GM23338 (cell line): ENCODE measurements around the gene DNAH9. TPM values are rescaled to one million over a fixed set of nuclear protein-coding genes. Genes with fewer than 3 reads are reported as not detected.

ENCODE experiments used
- ATAC-seq: fragments of 200-7000 bp; cut with Tn5 transposase; 3 replicates; pipeline ENCODE4 v1.9.1; 2020
- DNase-seq: peaks from one replicate; pipeline ENCODE4 v3.0.0-alpha.2; 2015; ENCODE audit warnings: low spot score
- H2AFZ ChIP-seq: fragments of 200-600 bp; sonication (generic); 2 replicates; pipeline ENCODE4 v1.8.0; 2016; ENCODE audit warnings: antibody characterized with exemption, mild to moderate bottlenecking, moderate library complexity
- H3F3A ChIP-seq: fragments of 200-600 bp; sonication (generic); replicated peaks from 2 replicates; pipeline ENCODE4 v1.8.0; 2017; ENCODE audit warnings: antibody characterized with exemption, mixed run types, low read depth
- H3K27ac ChIP-seq: fragments of 200-600 bp; sonication (generic); 2 replicates; pipeline ENCODE4 v1.6.1; 2016; ENCODE audit warnings: low read depth
- H3K27me3 ChIP-seq: fragments of 200-600 bp; sonication (generic); 2 replicates; pipeline ENCODE4 v1.8.0; 2016; ENCODE audit warnings: mild to moderate bottlenecking, mixed run types, moderate library complexity; ENCODE audit not compliant: insufficient read depth
- H3K36me3 ChIP-seq: fragments of 200-600 bp; sonication (generic); 2 replicates; pipeline ENCODE4 v1.8.0; 2016; ENCODE audit warnings: mild to moderate bottlenecking; ENCODE audit not compliant: insufficient read depth
- H3K4me1 ChIP-seq: fragments of 200-600 bp; sonication (generic); 2 replicates; pipeline ENCODE4 v1.8.0; 2016; ENCODE audit warnings: mild to moderate bottlenecking, moderate library complexity; ENCODE audit not compliant: insufficient read depth
- H3K4me2 ChIP-seq: fragments of 200-600 bp; sonication (generic); 2 replicates; pipeline ENCODE4 v1.7.1; 2017; ENCODE audit warnings: mixed run types
- H3K4me3 ChIP-seq: fragments of 200-600 bp; sonication (generic); 2 replicates; pipeline ENCODE4 v1.6.1; 2016; ENCODE audit warnings: mixed run types
- H3K79me2 ChIP-seq: fragments of 200-600 bp; sonication (generic); replicated peaks from 2 replicates; pipeline ENCODE4 v1.8.0; 2017; ENCODE audit warnings: mild to moderate bottlenecking; ENCODE audit not compliant: insufficient read depth
- H3K9me2 ChIP-seq: fragments of 200-600 bp; sonication (generic); 2 replicates; pipeline ENCODE4 v1.8.0; 2017; ENCODE audit not compliant: insufficient read depth
- H4K20me1 ChIP-seq: fragments of 200-600 bp; sonication (generic); replicated peaks from 2 replicates; pipeline ENCODE4 v1.8.0; 2017; ENCODE audit warnings: mild to moderate bottlenecking; ENCODE audit not compliant: insufficient read depth
- H3K27ac Mint-ChIP-seq: 2 replicates; pipeline ENCODE4 v1.8.0; 2020; ENCODE audit warnings: inconsistent platforms, mild to moderate bottlenecking, moderate library complexity, mixed read lengths
- H3K27me3 Mint-ChIP-seq: 3 replicates; pipeline ENCODE4 v1.8.0; 2022; ENCODE audit warnings: low read depth, mild to moderate bottlenecking, moderate library complexity, mixed read lengths, inconsistent platforms; ENCODE audit not compliant: insufficient read depth, poor library complexity
- H3K36me3 Mint-ChIP-seq: 3 replicates; pipeline ENCODE4 v1.8.0; 2021; ENCODE audit warnings: low read depth, mild to moderate bottlenecking, inconsistent platforms, moderate library complexity, mixed read lengths
- H3K4me1 Mint-ChIP-seq: 3 replicates; pipeline ENCODE4 v1.8.0; 2020; ENCODE audit warnings: mild to moderate bottlenecking, inconsistent platforms, mixed read lengths
- H3K4me3 Mint-ChIP-seq: 3 replicates; pipeline ENCODE4 v1.8.0; 2021; ENCODE audit warnings: moderate library complexity, mild to moderate bottlenecking, inconsistent platforms, mixed read lengths
- H3K9me3 Mint-ChIP-seq: 3 replicates; pipeline ENCODE4 v1.8.0; 2020; ENCODE audit warnings: moderate library complexity, mild to moderate bottlenecking, inconsistent platforms, mixed read lengths
- CREB1 ChIP-seq: fragments of 250-450 bp; sonication (Bioruptor Pico); IDR thresholded peaks from 2 replicates; pipeline ENCODE4 v1.5.0; 2020; ENCODE audit warnings: low read depth, mild to moderate bottlenecking, moderate library complexity
- EZH2 ChIP-seq: fragments of 200-600 bp; sonication (generic); IDR thresholded peaks from one replicate; pipeline ENCODE4 v1.8.0; 2017; ENCODE audit warnings: antibody characterized with exemption, mild to moderate bottlenecking, low read depth; ENCODE audit not compliant: unreplicated experiment
- EZH2phosphoT487 ChIP-seq: fragments of 200-600 bp; sonication (generic); IDR thresholded peaks from one replicate; pipeline ENCODE4 v1.8.1; 2018; ENCODE audit warnings: antibody characterized with exemption; ENCODE audit not compliant: unreplicated experiment
- JUNB ChIP-seq: IDR thresholded peaks from one replicate; pipeline ENCODE4 v1.6.1; 2016; ENCODE audit warnings: antibody characterized with exemption; ENCODE audit not compliant: unreplicated experiment
- STAT1 ChIP-seq: IDR thresholded peaks from one replicate; pipeline ENCODE4 v1.6.1; 2016; ENCODE audit warnings: antibody characterized with exemption; ENCODE audit not compliant: unreplicated experiment
- ZNF331 ChIP-seq: fragments of 250-450 bp; sonication (Bioruptor Pico); IDR thresholded peaks from 2 replicates; pipeline ENCODE4 v1.5.0; 2020; ENCODE audit warnings: low read depth, mild to moderate bottlenecking, moderate library complexity
- polyA plus RNA-seq: library from polyadenylated mRNA; unstranded; fragments of >200 nt; fragmentation: Nextera tagmentation; extraction: Ambion mirVana; gene quantifications from 2 replicates; pipeline ENCODE4 v1.2.1, GENCODE V29; 2016
- total RNA-seq: library from RNA; depleted of rRNA; stranded (reverse); fragments of >200 nt; shearing (Covaris generic); gene quantifications from 2 replicates; pipeline ENCODE4 v1.2.3, GENCODE V29; 2014
- TF ChIP-seq, protein P1 (sequence below): IDR thresholded peaks from 2 replicates; pipeline ENCODE4 v1.6.1; 2016; ENCODE audit warnings: antibody characterized with exemption
- TF ChIP-seq, protein P2 (sequence below), 2 experiments: fragments of 200-600 bp in 1 of 2; sonication (generic) in 1 of 2; conservative IDR thresholded peaks; 2 replicates each; pipeline versions ENCODE4 v1.5.1 to v1.6.1; 2016 to 2017; ENCODE audit warnings: antibody characterized with exemption in 2 of 2, low read depth in 2 of 2, mild to moderate bottlenecking in 2 of 2, moderate library complexity in 1 of 2
- TF ChIP-seq, protein P3 (sequence below): fragments of 250-450 bp; sonication (Bioruptor Pico); IDR thresholded peaks from 2 replicates; pipeline ENCODE4 v1.5.0; 2020; ENCODE audit warnings: mild to moderate bottlenecking, moderate library complexity

The DNAH9 gene
- total and polyA plus RNA-seq, 2 experiments from 2014 or later = not detected

DNA sequence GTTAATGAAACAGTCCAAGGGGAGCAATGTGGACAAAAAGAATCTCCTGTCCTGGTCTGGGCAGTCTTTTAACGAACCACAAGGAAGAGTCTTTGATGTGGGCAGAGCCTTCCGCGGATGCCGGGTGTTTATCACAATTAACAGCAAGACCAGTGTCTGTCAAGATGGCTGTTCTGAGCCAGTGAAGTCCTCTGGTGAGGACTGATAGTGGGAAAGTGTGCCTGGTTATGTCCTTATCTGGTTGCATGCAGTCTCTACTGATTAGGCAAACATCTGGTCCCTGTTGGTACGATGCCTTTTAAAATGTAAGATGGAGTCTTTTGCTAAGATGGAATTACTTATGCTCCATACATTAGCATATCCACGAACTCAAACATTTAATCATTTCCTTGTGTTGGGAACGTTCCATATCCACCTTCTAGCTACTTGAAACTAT, 310.5 kb downstream of the DNAH9 start:
- Histone ChIP-seq H3K4me3 (no peak overlapping the region), H3K27ac (no peak overlapping the region), H3K36me3 (no peaks in the 10 kb centered on the region), H2AFZ (no peak overlapping the region), H3K4me2 (no peak overlapping the region), H3K4me1 (no peaks in the 10 kb centered on the region), H3F3A (no peaks in the 10 kb centered on the region), H4K20me1 (no peaks in the 10 kb centered on the region), H3K27me3 (no peaks in the 10 kb centered on the region), H3K9me2 (no peaks in the 10 kb centered on the region), H3K79me2 (no peaks in the 10 kb centered on the region)
- Mint-ChIP-seq H3K36me3 (peaks cover 28% of the 10 kb centered on the region), H3K9me3 (peaks cover 85% of the 10 kb centered on the region), H3K4me1 (no peaks in the 10 kb centered on the region), H3K4me3 (no peak overlapping the region), H3K27ac (no peak overlapping the region), H3K27me3 (peaks cover 2% of the 10 kb centered on the region)
- no peak for DNase-seq
- ATAC-seq = no peak
- TF ChIP-seq, protein P1, sequence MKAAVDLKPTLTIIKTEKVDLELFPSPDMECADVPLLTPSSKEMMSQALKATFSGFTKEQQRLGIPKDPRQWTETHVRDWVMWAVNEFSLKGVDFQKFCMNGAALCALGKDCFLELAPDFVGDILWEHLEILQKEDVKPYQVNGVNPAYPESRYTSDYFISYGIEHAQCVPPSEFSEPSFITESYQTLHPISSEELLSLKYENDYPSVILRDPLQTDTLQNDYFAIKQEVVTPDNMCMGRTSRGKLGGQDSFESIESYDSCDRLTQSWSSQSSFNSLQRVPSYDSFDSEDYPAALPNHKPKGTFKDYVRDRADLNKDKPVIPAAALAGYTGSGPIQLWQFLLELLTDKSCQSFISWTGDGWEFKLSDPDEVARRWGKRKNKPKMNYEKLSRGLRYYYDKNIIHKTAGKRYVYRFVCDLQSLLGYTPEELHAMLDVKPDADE = no peak
- no peak for TF ChIP-seq ZNF331
- no peak for TF ChIP-seq STAT1
- TF ChIP-seq JUNB = no peak
- TF ChIP-seq, protein P2, sequence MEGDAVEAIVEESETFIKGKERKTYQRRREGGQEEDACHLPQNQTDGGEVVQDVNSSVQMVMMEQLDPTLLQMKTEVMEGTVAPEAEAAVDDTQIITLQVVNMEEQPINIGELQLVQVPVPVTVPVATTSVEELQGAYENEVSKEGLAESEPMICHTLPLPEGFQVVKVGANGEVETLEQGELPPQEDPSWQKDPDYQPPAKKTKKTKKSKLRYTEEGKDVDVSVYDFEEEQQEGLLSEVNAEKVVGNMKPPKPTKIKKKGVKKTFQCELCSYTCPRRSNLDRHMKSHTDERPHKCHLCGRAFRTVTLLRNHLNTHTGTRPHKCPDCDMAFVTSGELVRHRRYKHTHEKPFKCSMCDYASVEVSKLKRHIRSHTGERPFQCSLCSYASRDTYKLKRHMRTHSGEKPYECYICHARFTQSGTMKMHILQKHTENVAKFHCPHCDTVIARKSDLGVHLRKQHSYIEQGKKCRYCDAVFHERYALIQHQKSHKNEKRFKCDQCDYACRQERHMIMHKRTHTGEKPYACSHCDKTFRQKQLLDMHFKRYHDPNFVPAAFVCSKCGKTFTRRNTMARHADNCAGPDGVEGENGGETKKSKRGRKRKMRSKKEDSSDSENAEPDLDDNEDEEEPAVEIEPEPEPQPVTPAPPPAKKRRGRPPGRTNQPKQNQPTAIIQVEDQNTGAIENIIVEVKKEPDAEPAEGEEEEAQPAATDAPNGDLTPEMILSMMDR (conservative IDR thresholded peaks at IDR 0.05; ENCODE audit: low read depth in 2 of 2) = no peak
- TF ChIP-seq EZH2phosphoT487 = no peak
- TF ChIP-seq, protein P3, sequence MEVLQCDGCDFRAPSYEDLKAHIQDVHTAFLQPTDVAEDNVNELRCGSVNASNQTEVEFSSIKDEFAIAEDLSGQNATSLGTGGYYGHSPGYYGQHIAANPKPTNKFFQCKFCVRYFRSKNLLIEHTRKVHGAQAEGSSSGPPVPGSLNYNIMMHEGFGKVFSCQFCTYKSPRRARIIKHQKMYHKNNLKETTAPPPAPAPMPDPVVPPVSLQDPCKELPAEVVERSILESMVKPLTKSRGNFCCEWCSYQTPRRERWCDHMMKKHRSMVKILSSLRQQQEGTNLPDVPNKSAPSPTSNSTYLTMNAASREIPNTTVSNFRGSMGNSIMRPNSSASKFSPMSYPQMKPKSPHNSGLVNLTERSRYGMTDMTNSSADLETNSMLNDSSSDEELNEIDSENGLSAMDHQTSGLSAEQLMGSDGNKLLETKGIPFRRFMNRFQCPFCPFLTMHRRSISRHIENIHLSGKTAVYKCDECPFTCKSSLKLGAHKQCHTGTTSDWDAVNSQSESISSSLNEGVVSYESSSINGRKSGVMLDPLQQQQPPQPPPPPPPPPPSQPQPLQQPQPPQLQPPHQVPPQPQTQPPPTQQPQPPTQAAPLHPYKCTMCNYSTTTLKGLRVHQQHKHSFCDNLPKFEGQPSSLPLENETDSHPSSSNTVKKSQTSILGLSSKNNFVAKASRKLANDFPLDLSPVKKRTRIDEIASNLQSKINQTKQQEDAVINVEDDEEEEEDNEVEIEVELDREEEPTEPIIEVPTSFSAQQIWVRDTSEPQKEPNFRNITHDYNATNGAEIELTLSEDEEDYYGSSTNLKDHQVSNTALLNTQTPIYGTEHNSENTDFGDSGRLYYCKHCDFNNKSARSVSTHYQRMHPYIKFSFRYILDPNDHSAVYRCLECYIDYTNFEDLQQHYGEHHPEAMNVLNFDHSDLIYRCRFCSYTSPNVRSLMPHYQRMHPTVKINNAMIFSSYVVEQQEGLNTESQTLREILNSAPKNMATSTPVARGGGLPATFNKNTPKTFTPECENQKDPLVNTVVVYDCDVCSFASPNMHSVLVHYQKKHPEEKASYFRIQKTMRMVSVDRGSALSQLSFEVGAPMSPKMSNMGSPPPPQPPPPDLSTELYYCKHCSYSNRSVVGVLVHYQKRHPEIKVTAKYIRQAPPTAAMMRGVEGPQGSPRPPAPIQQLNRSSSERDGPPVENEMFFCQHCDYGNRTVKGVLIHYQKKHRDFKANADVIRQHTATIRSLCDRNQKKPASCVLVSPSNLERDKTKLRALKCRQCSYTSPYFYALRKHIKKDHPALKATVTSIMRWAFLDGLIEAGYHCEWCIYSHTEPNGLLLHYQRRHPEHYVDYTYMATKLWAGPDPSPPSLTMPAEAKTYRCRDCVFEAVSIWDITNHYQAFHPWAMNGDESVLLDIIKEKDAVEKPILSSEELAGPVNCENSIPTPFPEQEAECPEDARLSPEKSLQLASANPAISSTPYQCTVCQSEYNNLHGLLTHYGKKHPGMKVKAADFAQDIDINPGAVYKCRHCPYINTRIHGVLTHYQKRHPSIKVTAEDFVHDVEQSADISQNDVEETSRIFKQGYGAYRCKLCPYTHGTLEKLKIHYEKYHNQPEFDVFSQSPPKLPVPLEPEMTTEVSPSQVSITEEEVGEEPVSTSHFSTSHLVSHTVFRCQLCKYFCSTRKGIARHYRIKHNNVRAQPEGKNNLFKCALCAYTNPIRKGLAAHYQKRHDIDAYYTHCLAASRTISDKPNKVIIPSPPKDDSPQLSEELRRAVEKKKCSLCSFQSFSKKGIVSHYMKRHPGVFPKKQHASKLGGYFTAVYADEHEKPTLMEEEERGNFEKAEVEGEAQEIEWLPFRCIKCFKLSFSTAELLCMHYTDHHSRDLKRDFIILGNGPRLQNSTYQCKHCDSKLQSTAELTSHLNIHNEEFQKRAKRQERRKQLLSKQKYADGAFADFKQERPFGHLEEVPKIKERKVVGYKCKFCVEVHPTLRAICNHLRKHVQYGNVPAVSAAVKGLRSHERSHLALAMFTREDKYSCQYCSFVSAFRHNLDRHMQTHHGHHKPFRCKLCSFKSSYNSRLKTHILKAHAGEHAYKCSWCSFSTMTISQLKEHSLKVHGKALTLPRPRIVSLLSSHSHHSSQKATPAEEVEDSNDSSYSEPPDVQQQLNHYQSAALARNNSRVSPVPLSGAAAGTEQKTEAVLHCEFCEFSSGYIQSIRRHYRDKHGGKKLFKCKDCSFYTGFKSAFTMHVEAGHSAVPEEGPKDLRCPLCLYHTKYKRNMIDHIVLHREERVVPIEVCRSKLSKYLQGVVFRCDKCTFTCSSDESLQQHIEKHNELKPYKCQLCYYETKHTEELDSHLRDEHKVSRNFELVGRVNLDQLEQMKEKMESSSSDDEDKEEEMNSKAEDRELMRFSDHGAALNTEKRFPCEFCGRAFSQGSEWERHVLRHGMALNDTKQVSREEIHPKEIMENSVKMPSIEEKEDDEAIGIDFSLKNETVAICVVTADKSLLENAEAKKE = no peak
- TF ChIP-seq CREB1 (CRISPR knock-in tag) = no peak
- no peak for TF ChIP-seq EZH2
